KOPT-K1 (cell line): ENCODE data around the gene C3.
"Not testable (repeated sequence)": the region's sequence is repeated elsewhere in the genome, so short reads cannot be mapped to it uniquely, and the experiment has no call there.

Experiments
- H3K27ac ChIP-seq: fragments of 200-600 bp; sonication (generic); 2 replicates; pipeline ENCODE4 v1.5.1; 2016; ENCODE audit warnings: antibody characterized with exemption, mild to moderate bottlenecking, low read depth, low read length; ENCODE audit not compliant: poor library complexity, severe bottlenecking
- H3K36me3 ChIP-seq: fragments of 200-600 bp; sonication (generic); 2 replicates; pipeline ENCODE4 v1.5.1; 2017; ENCODE audit warnings: antibody characterized with exemption, mild to moderate bottlenecking, low read length, moderate library complexity; ENCODE audit not compliant: insufficient read depth
- H3K9me3 ChIP-seq: fragments of 200-600 bp; sonication (generic); 2 replicates; pipeline ENCODE4 v1.5.1; 2017; ENCODE audit warnings: antibody characterized with exemption, low read length, mild to moderate bottlenecking; ENCODE audit not compliant: insufficient read depth, poor library complexity, severe bottlenecking

C3 gene

DNA sequence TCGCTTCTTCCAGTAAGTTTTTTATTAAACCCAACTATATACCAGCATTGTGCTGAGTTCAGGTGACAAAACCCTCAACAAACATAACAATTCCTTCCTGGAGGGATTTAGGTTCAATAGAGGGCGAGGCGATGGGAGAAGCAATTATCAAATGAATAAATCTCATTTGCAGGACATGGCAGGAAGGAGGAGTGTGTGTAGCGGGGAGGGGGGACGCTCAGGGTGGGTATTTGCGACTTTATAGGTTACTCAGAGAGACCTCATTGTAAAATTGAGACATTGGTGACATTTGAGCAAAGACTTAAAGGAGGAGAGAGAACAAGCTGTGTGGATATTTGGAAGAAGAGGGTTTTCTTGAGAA is 3.9 kb downstream of the C3 start:
- Histone ChIP-seq H3K9me3 (no peaks in the 10 kb centered on the region), H3K36me3 (no peaks in the 10 kb centered on the region), H3K27ac (no peak overlapping the region)

GRCh38 chr19:6714749-6715555 is 5.5 kb downstream of the C3 start:
- Histone ChIP-seq H3K9me3 (no peaks in the 10 kb centered on the region), H3K27ac (no peak overlapping the region), H3K36me3 (no peaks in the 10 kb centered on the region)

- no peak overlapping the region for H3K27ac ChIP-seq
- no peaks in the 10 kb centered on the region for H3K9me3 ChIP-seq
- H3K36me3 ChIP-seq: no peaks in the 10 kb centered on the region
Measured at GRCh38 chr19:6713773-6714692, 6.4 kb downstream of the C3 start.

- Histone ChIP-seq H3K27ac (no peak overlapping the region), H3K9me3 (no peaks in the 10 kb centered on the region), H3K36me3 (no peaks in the 10 kb centered on the region)
Measured at GRCh38 chr19:6712692-6713670, 7.5 kb downstream of the C3 start.

- H3K36me3 ChIP-seq: no peaks in the 10 kb centered on the region
- H3K9me3 ChIP-seq: no peaks in the 10 kb centered on the region
- H3K27ac ChIP-seq: no peak overlapping the region
Measured at GRCh38 chr19:6712231-6712630, 8.2 kb downstream of the C3 start.

- H3K27ac ChIP-seq: no peak overlapping the region
- no peaks in the 10 kb centered on the region for H3K36me3 ChIP-seq
- no peaks in the 10 kb centered on the region for H3K9me3 ChIP-seq
Measured at GRCh38 chr19:6711605-6712004, 8.8 kb downstream of the C3 start.

GRCh38 chr19:6711078-6711361 is 9.4 kb downstream of the C3 start:
- H3K27ac ChIP-seq: no peak overlapping the region
- no peaks in the 10 kb centered on the region for H3K9me3 ChIP-seq
- no peaks in the 10 kb centered on the region for H3K36me3 ChIP-seq

GRCh38 chr19:6710273-6711077 is 10.0 kb downstream of the C3 start:
- Histone ChIP-seq H3K9me3 (no peaks in the 10 kb centered on the region), H3K36me3 (no peaks in the 10 kb centered on the region), H3K27ac (no peak overlapping the region)

GRCh38 chr19:6709549-6709948 is 10.9 kb downstream of the C3 start:
- Histone ChIP-seq H3K36me3 (no peaks in the 10 kb centered on the region), H3K27ac (no peak overlapping the region), H3K9me3 (no peaks in the 10 kb centered on the region)

DNA sequence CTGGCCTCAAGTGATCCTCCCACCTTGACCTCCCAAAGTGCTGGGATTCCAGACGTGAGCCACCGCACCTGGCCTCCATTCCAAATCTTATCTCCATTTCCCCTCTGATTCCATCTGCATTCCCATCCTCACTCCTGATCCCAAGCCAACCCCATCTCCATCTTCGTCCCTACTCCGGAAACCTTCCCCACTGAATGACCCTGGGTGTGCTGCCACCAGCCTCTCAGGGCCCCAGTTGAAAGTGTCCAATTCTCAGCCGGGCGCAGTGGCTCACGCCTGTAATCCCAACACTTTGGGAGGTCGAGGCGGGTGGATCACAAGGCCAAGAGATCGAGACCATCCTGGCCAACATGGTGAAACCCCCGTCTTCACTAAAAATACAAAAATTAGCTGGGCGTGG is 11.5 kb downstream of the C3 start:
- H3K9me3 ChIP-seq, H3K36me3 ChIP-seq, H3K27ac ChIP-seq: not testable (repeated sequence)

- no peaks in the 10 kb centered on the region for H3K36me3 ChIP-seq
- no peaks in the 10 kb centered on the region for H3K9me3 ChIP-seq
- no peak overlapping the region for H3K27ac ChIP-seq
Measured at GRCh38 chr19:6708346-6708745, 12.1 kb downstream of the C3 start.

DNA sequence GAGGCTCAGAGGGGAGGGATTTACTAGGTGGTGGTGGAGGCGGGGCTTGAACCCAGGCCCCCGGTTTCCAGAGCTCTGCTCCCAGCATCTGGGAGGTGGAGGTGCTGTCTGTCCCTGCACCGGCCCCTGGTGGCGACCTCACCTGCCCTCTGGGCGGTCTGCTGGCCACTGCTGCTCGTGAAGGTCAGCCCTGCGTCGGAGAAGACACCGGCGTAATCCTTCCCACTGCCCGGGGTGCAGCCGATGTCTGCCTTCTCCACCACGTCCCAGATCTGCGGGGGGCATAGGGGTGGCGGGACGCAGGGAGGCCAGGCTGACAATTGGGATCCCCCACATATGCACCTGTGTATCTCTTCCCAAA is 12.8 kb downstream of the C3 start:
- Histone ChIP-seq H3K9me3 (no peaks in the 10 kb centered on the region), H3K27ac (no peak overlapping the region), H3K36me3 (no peaks in the 10 kb centered on the region)

- no peaks in the 10 kb centered on the region for H3K36me3 ChIP-seq
Measured at GRCh38 chr19:6707011-6707657, 13.3 kb downstream of the C3 start.

GRCh38 chr19:6706633-6706958 is 13.9 kb downstream of the C3 start:
- Histone ChIP-seq H3K36me3 (no peaks in the 10 kb centered on the region), H3K27ac (no peak overlapping the region), H3K9me3 (no peaks in the 10 kb centered on the region)

More at GRCh38 chr19:6707011-6707657, 13.3 kb downstream of the C3 start:
- Histone ChIP-seq H3K9me3 (no peaks in the 10 kb centered on the region), H3K27ac (no peak overlapping the region)
